ENCODE results near the gene SCAPER.
A peak's percentile ranks its signal among the peaks of the same experiment; 100 is the strongest.

The SCAPER gene

GRCh38 chr15:76905013-76905839 lies at the start of gene SCAPER:
Gene SCAPER (minus strand): TSS chr15:76905340. CDS start chr15:76883817, 21,523 bp downstream.
- DNase-seq: peak; percentile 88

GRCh38 chr15:76954744-76955143 lies 49.6 kb upstream of the SCAPER start:
- DNase-seq: no peak

- DNase-seq: no peak
Observed at GRCh38 chr15:76953913-76954312, 48.8 kb upstream of the SCAPER start.

- DNase-seq: no peak
Observed at GRCh38 chr15:76951220-76951619, 46.1 kb upstream of the SCAPER start.

GRCh38 chr15:76947454-76947853 lies 42.3 kb upstream of the SCAPER start:
- DNase-seq: no peak

GRCh38 chr15:76945494-76946093 lies 40.5 kb upstream of the SCAPER start:
- DNase-seq: no peak

GRCh38 chr15:76942331-76942730 lies 37.2 kb upstream of the SCAPER start:
- DNase-seq: no peak

- no peak for DNase-seq
Observed at GRCh38 chr15:76941636-76942035, 36.5 kb upstream of the SCAPER start.

GRCh38 chr15:76939715-76940114 lies 34.6 kb upstream of the SCAPER start:
- DNase-seq: no peak

GRCh38 chr15:76938752-76939151 lies 33.6 kb upstream of the SCAPER start:
- no peak for DNase-seq

GRCh38 chr15:76936671-76937070 lies 31.5 kb upstream of the SCAPER start:
- no peak for DNase-seq

- no peak for DNase-seq
Observed at GRCh38 chr15:76935620-76936019, 30.5 kb upstream of the SCAPER start.

- peak; percentile 3 for DNase-seq
Observed at GRCh38 chr15:76932135-76932966, 27.2 kb upstream of the SCAPER start.

- DNase-seq: peak; percentile 89
Observed at GRCh38 chr15:76931397-76932134, 26.4 kb upstream of the SCAPER start, which contains the start of gene RCN2. Gene RCN2 (plus strand): TSS chr15:76931749. CDS start chr15:76931842, 93 bp downstream.

GRCh38 chr15:76930831-76931396 lies 25.8 kb upstream of the SCAPER start:
- no peak for DNase-seq

- no peak for DNase-seq
Observed at GRCh38 chr15:76929011-76929760, 24.0 kb upstream of the SCAPER start.

- no peak for DNase-seq
Observed at GRCh38 chr15:76928201-76928600, 23.1 kb upstream of the SCAPER start.

GRCh38 chr15:76916369-76916768 lies 11.2 kb upstream of the SCAPER start:
- no peak for DNase-seq

GRCh38 chr15:76913737-76914136 lies 8.6 kb upstream of the SCAPER start:
- no peak for DNase-seq

GRCh38 chr15:76912430-76912829 lies 7.3 kb upstream of the SCAPER start:
- DNase-seq: no peak

- no peak for DNase-seq
Observed at GRCh38 chr15:76905855-76906254, 715 bp upstream of the SCAPER start.
